GM19035 (cell line): ENCODE data around the gene SLFN14.
A peak's percentile ranks its signal among the peaks of the same experiment; 100 is the strongest.
"Not testable (repeated sequence)": the region's sequence is repeated elsewhere in the genome, so short reads cannot be mapped to it uniquely, and the experiment has no call there.

ENCODE experiments used
- ATAC-seq: cut with Tn5 transposase; IDR thresholded peaks from one replicate; pipeline ENCODE4 v1.9.1; 2021; ENCODE audit not compliant: unreplicated experiment

The SLFN14 gene

GRCh38 chr17:35560703-35561102 lies at the start of gene SLFN14:
TSS of gene SLFN14 (minus strand) at chr17:35560819. CDS start at chr17:35558062, 2,757 bp downstream.
- no peak for ATAC-seq

GRCh38 chr17:35609831-35610230 lies 49.2 kb upstream of the SLFN14 start:
- no peak for ATAC-seq

GRCh38 chr17:35607239-35607847 lies 46.7 kb upstream of the SLFN14 start:
- no peak for ATAC-seq

- ATAC-seq, result no peak
Observed at GRCh38 chr17:35605678-35606077, 45.1 kb upstream of the SLFN14 start.

GRCh38 chr17:35603674-35604073 lies 43.1 kb upstream of the SLFN14 start:
- ATAC-seq, result no peak

- ATAC-seq, result no peak
Observed at GRCh38 chr17:35597604-35598003, 37.0 kb upstream of the SLFN14 start.

- no peak for ATAC-seq
Observed at GRCh38 chr17:35596530-35597233, 36.1 kb upstream of the SLFN14 start.

- ATAC-seq, result no peak
Observed at GRCh38 chr17:35596072-35596471, 35.5 kb upstream of the SLFN14 start.

- no peak for ATAC-seq
Observed at GRCh38 chr17:35588196-35588920, 27.7 kb upstream of the SLFN14 start.

- peak; percentile 95 for ATAC-seq
Observed at GRCh38 chr17:35587074-35587961, 26.7 kb upstream of the SLFN14 start, which contains the start of gene AP2B1. TSS of gene AP2B1 (plus strand) at chr17:35587322. CDS start at chr17:35594031, 6,709 bp downstream.

- peak; percentile 11 for ATAC-seq
Observed at GRCh38 chr17:35586569-35587073, 26.0 kb upstream of the SLFN14 start.

- no peak for ATAC-seq
Observed at GRCh38 chr17:35584061-35584460, 23.4 kb upstream of the SLFN14 start.

GRCh38 chr17:35578929-35579432 lies 18.4 kb upstream of the SLFN14 start:
- no peak for ATAC-seq

GRCh38 chr17:35578197-35578928 lies 17.7 kb upstream of the SLFN14 start, which contains the start of gene PEX12:
TSS of gene PEX12 (minus strand) at chr17:35578571. CDS start at chr17:35578021, 550 bp downstream.
- peak; percentile 90 for ATAC-seq

- no peak for ATAC-seq
Observed at GRCh38 chr17:35577830-35578196, 17.2 kb upstream of the SLFN14 start.

GRCh38 chr17:35575759-35576158 lies 15.1 kb upstream of the SLFN14 start:
- no peak for ATAC-seq

GRCh38 chr17:35569405-35569804 lies 8.8 kb upstream of the SLFN14 start:
- ATAC-seq, result no peak

- no peak for ATAC-seq
Observed at GRCh38 chr17:35568561-35568960, 7.9 kb upstream of the SLFN14 start.

- ATAC-seq, result no peak
Observed at GRCh38 chr17:35566968-35567367, 6.3 kb upstream of the SLFN14 start.

- not testable (repeated sequence) for ATAC-seq
Observed at GRCh38 chr17:35563181-35563580, 2.6 kb upstream of the SLFN14 start.
